Measurements from ENCODE around the gene PFAS.

- TF ChIP-seq, protein P1, sequence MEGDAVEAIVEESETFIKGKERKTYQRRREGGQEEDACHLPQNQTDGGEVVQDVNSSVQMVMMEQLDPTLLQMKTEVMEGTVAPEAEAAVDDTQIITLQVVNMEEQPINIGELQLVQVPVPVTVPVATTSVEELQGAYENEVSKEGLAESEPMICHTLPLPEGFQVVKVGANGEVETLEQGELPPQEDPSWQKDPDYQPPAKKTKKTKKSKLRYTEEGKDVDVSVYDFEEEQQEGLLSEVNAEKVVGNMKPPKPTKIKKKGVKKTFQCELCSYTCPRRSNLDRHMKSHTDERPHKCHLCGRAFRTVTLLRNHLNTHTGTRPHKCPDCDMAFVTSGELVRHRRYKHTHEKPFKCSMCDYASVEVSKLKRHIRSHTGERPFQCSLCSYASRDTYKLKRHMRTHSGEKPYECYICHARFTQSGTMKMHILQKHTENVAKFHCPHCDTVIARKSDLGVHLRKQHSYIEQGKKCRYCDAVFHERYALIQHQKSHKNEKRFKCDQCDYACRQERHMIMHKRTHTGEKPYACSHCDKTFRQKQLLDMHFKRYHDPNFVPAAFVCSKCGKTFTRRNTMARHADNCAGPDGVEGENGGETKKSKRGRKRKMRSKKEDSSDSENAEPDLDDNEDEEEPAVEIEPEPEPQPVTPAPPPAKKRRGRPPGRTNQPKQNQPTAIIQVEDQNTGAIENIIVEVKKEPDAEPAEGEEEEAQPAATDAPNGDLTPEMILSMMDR (IDR thresholded peaks at IDR 0.05; ENCODE audit: insufficient read depth, low read length, poor library complexity, severe bottlenecking) = no peak
- TF ChIP-seq EZH2phosphoT487 (conservative IDR thresholded peaks at IDR 0.05; ENCODE audit: low read length) = no peak
These were observed 14.5 kb upstream of the PFAS start for GRCh38 chr17:8234361-8235270.
